ENCODE measurements around the gene CDKN2AIP.

The CDKN2AIP gene

DNA sequence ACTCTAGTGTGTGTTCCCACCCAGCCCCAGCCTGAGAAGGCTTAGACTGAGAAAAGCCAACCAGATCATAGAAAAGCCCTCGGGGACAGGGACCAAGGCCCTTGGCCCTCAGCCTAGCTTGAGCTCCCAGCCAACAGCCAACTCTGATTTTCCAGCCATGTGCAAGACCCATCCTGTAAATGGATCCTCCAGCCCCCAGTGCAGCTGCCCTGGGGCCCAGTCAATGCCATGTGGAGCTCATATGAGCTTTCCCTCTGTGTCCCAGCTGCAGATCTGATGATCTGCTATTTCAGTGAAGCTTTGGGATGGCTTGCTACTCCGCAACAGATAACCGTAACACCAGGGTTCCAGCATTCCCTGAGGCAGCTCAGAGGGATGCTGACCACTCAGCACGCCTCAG lies 40.5 kb upstream of the CDKN2AIP start:
- Histone ChIP-seq H3K4me3 (ENCODE audit: low read depth, low read length) (no peak overlapping the region), H3K27me3 (replicated peaks) (no peaks in the 10 kb centered on the region), H3K27ac (no peak overlapping the region), H3K36me3 (replicated peaks) (no peaks in the 10 kb centered on the region)
- TF ChIP-seq, protein P1, sequence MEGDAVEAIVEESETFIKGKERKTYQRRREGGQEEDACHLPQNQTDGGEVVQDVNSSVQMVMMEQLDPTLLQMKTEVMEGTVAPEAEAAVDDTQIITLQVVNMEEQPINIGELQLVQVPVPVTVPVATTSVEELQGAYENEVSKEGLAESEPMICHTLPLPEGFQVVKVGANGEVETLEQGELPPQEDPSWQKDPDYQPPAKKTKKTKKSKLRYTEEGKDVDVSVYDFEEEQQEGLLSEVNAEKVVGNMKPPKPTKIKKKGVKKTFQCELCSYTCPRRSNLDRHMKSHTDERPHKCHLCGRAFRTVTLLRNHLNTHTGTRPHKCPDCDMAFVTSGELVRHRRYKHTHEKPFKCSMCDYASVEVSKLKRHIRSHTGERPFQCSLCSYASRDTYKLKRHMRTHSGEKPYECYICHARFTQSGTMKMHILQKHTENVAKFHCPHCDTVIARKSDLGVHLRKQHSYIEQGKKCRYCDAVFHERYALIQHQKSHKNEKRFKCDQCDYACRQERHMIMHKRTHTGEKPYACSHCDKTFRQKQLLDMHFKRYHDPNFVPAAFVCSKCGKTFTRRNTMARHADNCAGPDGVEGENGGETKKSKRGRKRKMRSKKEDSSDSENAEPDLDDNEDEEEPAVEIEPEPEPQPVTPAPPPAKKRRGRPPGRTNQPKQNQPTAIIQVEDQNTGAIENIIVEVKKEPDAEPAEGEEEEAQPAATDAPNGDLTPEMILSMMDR (IDR thresholded peaks at IDR 0.05; ENCODE audit: low read depth, low read length, missing control alignments): no peak
- no peak for DNase-seq
- in situ Hi-C loops (cut with HindIII; ENCODE audit: low pct_ligation_motif_present, low sequenced_read_pairs): no loop called here

- Histone ChIP-seq H3K27me3 (replicated peaks) (no peaks in the 10 kb centered on the region), H3K36me3 (replicated peaks) (no peaks in the 10 kb centered on the region), H3K4me3 (ENCODE audit: low read depth, low read length) (no peak overlapping the region), H3K27ac (no peak overlapping the region)
- in situ Hi-C loops (cut with HindIII; ENCODE audit: low pct_ligation_motif_present, low sequenced_read_pairs): no loop called here
- no peak for DNase-seq
- TF ChIP-seq, protein P1 (IDR thresholded peaks at IDR 0.05; ENCODE audit: low read depth, low read length, missing control alignments): no peak
Observed at GRCh38 chr4:183405303-183405702, 39.1 kb upstream of the CDKN2AIP start.

GRCh38 chr4:183407128-183407585 lies 37.3 kb upstream of the CDKN2AIP start:
- H3K4me3 ChIP-seq (ENCODE audit: low read depth, low read length): peak overlapping the region; percentile 56
- TF ChIP-seq, protein P1 (IDR thresholded peaks at IDR 0.05; ENCODE audit: low read depth, low read length, missing control alignments): peak; percentile 78
- H3K27me3 ChIP-seq (replicated peaks): no peaks in the 10 kb centered on the region
- DNase-seq: peak; percentile 67
- no peak overlapping the region for H3K27ac ChIP-seq
- no peaks in the 10 kb centered on the region for H3K36me3 ChIP-seq (replicated peaks)
- in situ Hi-C loops (cut with HindIII; ENCODE audit: low pct_ligation_motif_present, low sequenced_read_pairs): no loop called here

- Histone ChIP-seq H3K27me3 (replicated peaks) (no peaks in the 10 kb centered on the region), H3K27ac (no peak overlapping the region), H3K36me3 (replicated peaks) (no peaks in the 10 kb centered on the region), H3K4me3 (ENCODE audit: low read depth, low read length) (peak overlapping the region; percentile 56)
- no peak for DNase-seq
- TF ChIP-seq, protein P1 (IDR thresholded peaks at IDR 0.05; ENCODE audit: low read depth, low read length, missing control alignments): no peak
- in situ Hi-C loops (cut with HindIII; ENCODE audit: low pct_ligation_motif_present, low sequenced_read_pairs): no loop called here
Observed at GRCh38 chr4:183407635-183408464, 36.6 kb upstream of the CDKN2AIP start.

DNA sequence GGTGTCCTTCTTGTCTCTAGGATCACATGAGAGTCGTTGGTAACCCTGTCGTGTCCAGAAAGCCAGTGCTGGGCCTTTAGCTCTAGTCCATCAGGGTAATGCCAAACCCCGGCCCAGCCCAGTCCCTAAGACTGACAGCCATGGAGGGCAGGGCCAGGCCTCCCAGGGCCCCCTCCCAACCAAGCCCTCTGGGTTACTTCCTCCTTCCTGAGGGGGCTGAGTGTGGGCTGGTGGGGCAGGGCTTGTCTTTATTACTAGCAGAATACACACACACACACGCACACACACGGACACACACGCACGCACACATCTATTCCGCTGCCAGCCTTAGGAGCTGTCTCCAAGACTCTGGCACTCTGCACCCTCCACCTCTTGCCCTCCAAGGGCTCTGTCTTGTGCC lies 35.6 kb upstream of the CDKN2AIP start:
- no peak for DNase-seq
- Histone ChIP-seq H3K36me3 (replicated peaks) (no peaks in the 10 kb centered on the region), H3K27me3 (replicated peaks) (no peaks in the 10 kb centered on the region), H3K4me3 (ENCODE audit: low read depth, low read length) (no peak overlapping the region), H3K27ac (no peak overlapping the region)
- TF ChIP-seq, protein P1 (IDR thresholded peaks at IDR 0.05; ENCODE audit: low read depth, low read length, missing control alignments): no peak
- in situ Hi-C loops (cut with HindIII; ENCODE audit: low pct_ligation_motif_present, low sequenced_read_pairs): no loop called here

All from brain microvascular endothelial cell (primary cell).